Gastrocnemius medialis (tissue), 4 donors: Measurements from ENCODE around the gene ARHGEF19.

Experiments used
- POLR2A ChIP-seq, 2 donors: fragments of 450-650 bp; IDR thresholded peaks; one replicate each; pipeline ENCODE4 v1.6.1; 2017; ENCODE audit warnings: antibody characterized with exemption in 2 of 2, mild to moderate bottlenecking in 2 of 2, moderate library complexity in 2 of 2
- TF ChIP-seq, protein P1 (sequence below), 5 experiments: fragments of 450-650 bp in 3 of 5; fragments of 200-600 bp in 2 of 5; sonication (generic) in 2 of 5; IDR thresholded peaks in 4 of 5; conservative IDR thresholded peaks in 1 of 5; 1 replicate in 4 of 5; 2 replicates in 1 of 5; pipeline ENCODE4 v1.5.1; 2016 to 2019; ENCODE audit warnings: antibody characterized with exemption in 5 of 5, mild to moderate bottlenecking in 3 of 5, moderate library complexity in 3 of 5

DNA sequence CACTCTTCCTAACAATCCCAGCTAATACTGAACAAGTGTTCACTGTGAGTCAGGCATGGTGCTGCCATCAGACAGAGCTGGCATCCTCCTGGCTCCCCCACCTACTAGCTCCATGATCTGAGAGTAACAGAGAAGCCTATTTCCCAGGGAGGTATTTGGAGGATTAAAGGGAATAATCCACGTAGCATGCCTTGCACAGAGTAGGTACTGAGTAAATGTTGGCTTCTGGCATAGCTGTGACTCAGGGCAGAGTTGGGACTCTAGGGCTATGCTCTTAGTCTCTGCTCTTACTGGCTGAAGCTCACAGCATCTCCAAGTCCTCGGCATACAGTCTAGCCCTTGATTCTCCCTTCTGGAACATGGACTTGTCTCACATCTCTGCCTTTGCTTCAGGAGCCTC is 8.2 kb downstream of the ARHGEF19 start:
- TF ChIP-seq POLR2A (IDR thresholded peaks at IDR 0.05): no peak
- TF ChIP-seq, protein P1, sequence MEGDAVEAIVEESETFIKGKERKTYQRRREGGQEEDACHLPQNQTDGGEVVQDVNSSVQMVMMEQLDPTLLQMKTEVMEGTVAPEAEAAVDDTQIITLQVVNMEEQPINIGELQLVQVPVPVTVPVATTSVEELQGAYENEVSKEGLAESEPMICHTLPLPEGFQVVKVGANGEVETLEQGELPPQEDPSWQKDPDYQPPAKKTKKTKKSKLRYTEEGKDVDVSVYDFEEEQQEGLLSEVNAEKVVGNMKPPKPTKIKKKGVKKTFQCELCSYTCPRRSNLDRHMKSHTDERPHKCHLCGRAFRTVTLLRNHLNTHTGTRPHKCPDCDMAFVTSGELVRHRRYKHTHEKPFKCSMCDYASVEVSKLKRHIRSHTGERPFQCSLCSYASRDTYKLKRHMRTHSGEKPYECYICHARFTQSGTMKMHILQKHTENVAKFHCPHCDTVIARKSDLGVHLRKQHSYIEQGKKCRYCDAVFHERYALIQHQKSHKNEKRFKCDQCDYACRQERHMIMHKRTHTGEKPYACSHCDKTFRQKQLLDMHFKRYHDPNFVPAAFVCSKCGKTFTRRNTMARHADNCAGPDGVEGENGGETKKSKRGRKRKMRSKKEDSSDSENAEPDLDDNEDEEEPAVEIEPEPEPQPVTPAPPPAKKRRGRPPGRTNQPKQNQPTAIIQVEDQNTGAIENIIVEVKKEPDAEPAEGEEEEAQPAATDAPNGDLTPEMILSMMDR (IDR thresholded peaks at IDR 0.05 in 4 of 5, conservative IDR thresholded peaks at IDR 0.05 in 1 of 5): no peak
